CD4-positive, alpha-beta T cell (primary cell): ENCODE results near the gene VTA1. TPM values are rescaled to one million over a fixed set of nuclear protein-coding genes. Genes with fewer than 3 reads are reported as not detected.

Experiments used
- ATAC-seq: fragments of 200-7000 bp; cut with Tn5 transposase; one replicate; pipeline ENCODE4 v1.10.0; 2022; ENCODE audit warnings: mild to moderate bottlenecking; ENCODE audit not compliant: poor library complexity
- CTCF ChIA-PET: fragments of 350-600 bp; sonication (Branson Sonifier 250); formaldehyde crosslinking; loops from one replicate; lab custom pipeline; 2021; ENCODE audit warnings: antibody characterized with exemption, inconsistent platforms; lab: Charles Lee
- POLR2A ChIA-PET: fragments of 350-600 bp; sonication (Branson Sonifier 250); formaldehyde crosslinking; loops from one replicate; lab custom pipeline; 2021; ENCODE audit warnings: antibody characterized with exemption, inconsistent platforms; lab: Charles Lee
- DNase-seq, 14 experiments: peaks; one replicate each; pipeline ENCODE4 v3.0.0-alpha.2; 2013 to 2020; ENCODE audit warnings: mixed read lengths in 2 of 14
- H3K27ac ChIP-seq, 2 donors: one replicate each; pipeline versions ENCODE4 v1.5.1 to v1.7.0; 2013; ENCODE audit warnings: low read length in 2 of 2, low read depth in 1 of 2, mild to moderate bottlenecking in 1 of 2
- H3K27me3 ChIP-seq, 2 experiments: 1 replicate in 1 of 2; 2 replicates in 1 of 2; pipeline versions ENCODE4 v1.6.1 to v1.7.0; 2013; ENCODE audit warnings: low read length in 2 of 2, control low read depth in 1 of 2, mild to moderate bottlenecking in 1 of 2, moderate library complexity in 1 of 2; ENCODE audit not compliant: insufficient read depth in 2 of 2, control insufficient read depth in 1 of 2
- H3K36me3 ChIP-seq: one replicate; pipeline ENCODE4 v1.6.1; 2013; ENCODE audit warnings: low read length, control low read depth; ENCODE audit not compliant: insufficient read depth
- H3K4me1 ChIP-seq: one replicate; pipeline ENCODE4 v1.6.1; 2013; ENCODE audit warnings: low read length, control low read depth; ENCODE audit not compliant: insufficient read depth
- H3K4me3 ChIP-seq: one replicate; pipeline ENCODE4 v1.5.1; 2013; ENCODE audit warnings: mild to moderate bottlenecking, low read length, moderate library complexity
- H3K9me3 ChIP-seq, 2 experiments: 1 replicate in 1 of 2; 2 replicates in 1 of 2; pipeline versions ENCODE4 v1.6.1 to v1.7.0; 2013; ENCODE audit warnings: low read length in 2 of 2, mild to moderate bottlenecking in 2 of 2, control low read depth in 1 of 2, moderate library complexity in 1 of 2; ENCODE audit not compliant: control insufficient read depth in 1 of 2, insufficient read depth in 1 of 2
- H3K27ac Mint-ChIP-seq: one replicate; pipeline ENCODE4 v1.8.0; 2020; ENCODE audit warnings: mixed read lengths
- H3K27me3 Mint-ChIP-seq: one replicate; pipeline ENCODE4 v1.8.0; 2021; ENCODE audit warnings: mixed read lengths
- H3K36me3 Mint-ChIP-seq: one replicate; pipeline ENCODE4 v1.8.0; 2021; ENCODE audit warnings: low read depth, mixed read lengths
- H3K4me1 Mint-ChIP-seq: one replicate; pipeline ENCODE4 v1.8.0; 2021; ENCODE audit warnings: low read depth, mixed read lengths
- H3K4me3 Mint-ChIP-seq: one replicate; pipeline ENCODE4 v1.8.0; 2020; ENCODE audit warnings: mild to moderate bottlenecking, mixed read lengths
- H3K9me3 Mint-ChIP-seq: one replicate; pipeline ENCODE4 v1.8.0; 2020; ENCODE audit warnings: mixed read lengths
- intact Hi-C, 2 experiments: fragments of 100-400 bp; cut with DNase I in 1 of 2; cut with micrococcal nuclease in 1 of 2; formaldehyde crosslinking; loops; one replicate each; pipeline versions ENCODE4 v1.15.1 to v1.9.0; 2023 to 2025; cut with DNase I, micrococcal nuclease
- total RNA-seq, 174 experiments: library from RNA in 2 of 174; stranded (reverse) in 2 of 174; gene quantifications; one replicate each; pipeline ENCODE4 v1.2.3 and lab custom pipeline; 2021 to 2026
- TF ChIP-seq, protein P1 (sequence below): fragments of 200-600 bp; IDR thresholded peaks from one replicate; pipeline ENCODE4 v1.8.0; 2022; ENCODE audit warnings: antibody characterized with exemption, mild to moderate bottlenecking

The VTA1 gene
- total RNA-seq, 2 experiments from 2014 or later: 13.5 to 18.0 TPM

DNA sequence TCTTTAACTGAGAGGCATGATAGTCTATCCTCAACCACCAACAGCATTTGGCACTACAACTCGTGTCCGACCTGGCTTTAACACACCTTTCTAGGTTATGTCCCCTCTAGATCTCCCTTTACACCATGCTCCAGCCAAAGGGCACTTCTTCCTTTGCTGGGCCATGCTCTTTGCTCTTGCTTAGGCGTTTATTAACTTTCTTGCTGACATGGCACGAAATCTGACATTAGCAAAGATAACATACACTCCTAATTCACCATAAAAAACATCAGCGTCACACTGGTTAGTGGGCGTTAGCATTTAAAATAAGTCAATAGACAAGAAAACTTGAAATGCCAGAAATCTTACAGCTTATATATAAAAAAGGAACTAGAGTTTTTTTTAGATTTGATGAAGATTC, 107.5 kb downstream of the VTA1 start:
- CTCF ChIA-PET: no interaction called here
- intact Hi-C loops: no loop called here
- no peak for ATAC-seq
- Histone ChIP-seq H3K36me3 (no peaks in the 10 kb centered on the region), H3K9me3 (no peaks in the 10 kb centered on the region), H3K27ac (no peak overlapping the region), H3K4me1 (no peaks in the 10 kb centered on the region), H3K27me3 (no peaks in the 10 kb centered on the region), H3K4me3 (no peak overlapping the region)
- Mint-ChIP-seq H3K27me3 (peaks cover 6% of the 10 kb centered on the region), H3K4me3 (no peak overlapping the region), H3K27ac (no peak overlapping the region), H3K36me3 (no peaks in the 10 kb centered on the region), H3K9me3 (no peaks in the 10 kb centered on the region), H3K4me1 (no peaks in the 10 kb centered on the region)
- DNase-seq: no peak
- POLR2A ChIA-PET: no interaction called here
- TF ChIP-seq, protein P1, sequence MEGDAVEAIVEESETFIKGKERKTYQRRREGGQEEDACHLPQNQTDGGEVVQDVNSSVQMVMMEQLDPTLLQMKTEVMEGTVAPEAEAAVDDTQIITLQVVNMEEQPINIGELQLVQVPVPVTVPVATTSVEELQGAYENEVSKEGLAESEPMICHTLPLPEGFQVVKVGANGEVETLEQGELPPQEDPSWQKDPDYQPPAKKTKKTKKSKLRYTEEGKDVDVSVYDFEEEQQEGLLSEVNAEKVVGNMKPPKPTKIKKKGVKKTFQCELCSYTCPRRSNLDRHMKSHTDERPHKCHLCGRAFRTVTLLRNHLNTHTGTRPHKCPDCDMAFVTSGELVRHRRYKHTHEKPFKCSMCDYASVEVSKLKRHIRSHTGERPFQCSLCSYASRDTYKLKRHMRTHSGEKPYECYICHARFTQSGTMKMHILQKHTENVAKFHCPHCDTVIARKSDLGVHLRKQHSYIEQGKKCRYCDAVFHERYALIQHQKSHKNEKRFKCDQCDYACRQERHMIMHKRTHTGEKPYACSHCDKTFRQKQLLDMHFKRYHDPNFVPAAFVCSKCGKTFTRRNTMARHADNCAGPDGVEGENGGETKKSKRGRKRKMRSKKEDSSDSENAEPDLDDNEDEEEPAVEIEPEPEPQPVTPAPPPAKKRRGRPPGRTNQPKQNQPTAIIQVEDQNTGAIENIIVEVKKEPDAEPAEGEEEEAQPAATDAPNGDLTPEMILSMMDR: no peak

DNA sequence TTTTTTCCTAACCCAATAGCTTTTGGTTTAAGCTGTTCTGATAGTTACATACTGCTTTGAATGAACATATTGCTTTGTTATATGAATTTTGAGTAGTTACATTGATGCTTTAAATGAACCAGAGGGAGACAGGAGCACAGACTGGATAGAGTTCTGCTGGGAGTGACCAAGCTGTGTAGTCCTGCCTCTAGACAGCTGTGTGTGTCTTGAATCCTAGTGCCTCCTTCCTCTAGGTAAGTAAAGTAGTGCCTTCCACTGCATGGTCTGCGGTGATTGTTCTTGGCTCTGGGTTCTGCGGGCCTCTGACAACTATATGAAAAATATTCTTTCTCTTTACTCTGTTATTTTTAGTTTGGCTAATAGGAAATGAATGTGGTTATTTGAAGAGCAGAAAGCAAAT, 108.7 kb downstream of the VTA1 start:
- H3K36me3 Mint-ChIP-seq: no peaks in the 10 kb centered on the region
- no peak overlapping the region for H3K4me3 ChIP-seq
- H3K9me3 ChIP-seq: no peaks in the 10 kb centered on the region
- POLR2A ChIA-PET: no interaction called here
- no peak overlapping the region for H3K27ac ChIP-seq
- intact Hi-C loops: no loop called here
- CTCF ChIA-PET: no interaction called here
- H3K4me3 Mint-ChIP-seq: no peak overlapping the region
- peaks cover 6% of the 10 kb centered on the region for H3K27me3 Mint-ChIP-seq
- DNase-seq (no peak), ATAC-seq (no peak)
- H3K27ac Mint-ChIP-seq: no peak overlapping the region
- H3K36me3 ChIP-seq: no peaks in the 10 kb centered on the region
- no peaks in the 10 kb centered on the region for H3K4me1 ChIP-seq
- no peaks in the 10 kb centered on the region for H3K27me3 ChIP-seq
- no peaks in the 10 kb centered on the region for H3K4me1 Mint-ChIP-seq
- H3K9me3 Mint-ChIP-seq: no peaks in the 10 kb centered on the region
- TF ChIP-seq, protein P1: no peak

DNA sequence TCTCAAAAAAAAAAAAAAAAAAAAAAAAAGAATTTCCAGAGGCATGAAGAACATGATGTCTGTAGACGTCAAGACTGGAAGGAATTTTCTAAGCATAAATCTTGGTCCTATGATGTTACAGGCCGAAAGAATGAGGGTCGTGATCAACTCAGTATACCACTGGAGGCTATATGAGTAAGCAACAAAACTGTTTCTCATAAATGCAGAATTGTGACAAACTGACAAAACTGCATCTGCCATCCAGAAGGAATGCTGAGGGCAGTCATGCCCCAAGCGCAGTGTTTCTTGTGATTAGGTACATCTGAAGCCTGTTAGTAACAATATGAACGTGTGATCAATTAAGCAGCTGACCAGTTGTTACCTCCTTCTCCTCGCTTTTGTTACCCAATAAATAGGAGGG, 111.2 kb downstream of the VTA1 start:
- no peaks in the 10 kb centered on the region for H3K9me3 Mint-ChIP-seq
- TF ChIP-seq, protein P1: no peak
- H3K36me3 ChIP-seq: no peaks in the 10 kb centered on the region
- H3K4me1 Mint-ChIP-seq: no peaks in the 10 kb centered on the region
- H3K4me3 Mint-ChIP-seq: no peak overlapping the region
- DNase-seq (no peak), ATAC-seq (no peak)
- peaks cover 6% of the 10 kb centered on the region for H3K27me3 Mint-ChIP-seq
- H3K36me3 Mint-ChIP-seq: no peaks in the 10 kb centered on the region
- H3K9me3 ChIP-seq: no peaks in the 10 kb centered on the region
- H3K27me3 ChIP-seq: no peaks in the 10 kb centered on the region
- intact Hi-C loops: no loop called here
- H3K27ac ChIP-seq: no peak overlapping the region
- no peaks in the 10 kb centered on the region for H3K4me1 ChIP-seq
- H3K27ac Mint-ChIP-seq: no peak overlapping the region
- ChIA-PET CTCF (no interaction called here), POLR2A (no interaction called here)
- H3K4me3 ChIP-seq: no peak overlapping the region
